Activated CD8-positive, alpha-beta memory T cell treated with anti-CD3 and anti-CD28 coated beads for 36 hours (primary cell): ENCODE data around the gene PIH1D2. TPM values are rescaled to one million over a fixed set of nuclear protein-coding genes. Genes with fewer than 3 reads are reported as not detected.
"Not testable (repeated sequence)": the region's sequence is repeated elsewhere in the genome, so short reads cannot be mapped to it uniquely, and the experiment has no call there.

Experiments used
- CTCF ChIA-PET: fragments of 350-600 bp; sonication (Branson Sonifier 250); formaldehyde crosslinking; loops from one replicate; lab custom pipeline; 2021; ENCODE audit warnings: antibody characterized with exemption; lab: Charles Lee
- POLR2A ChIA-PET: fragments of 350-600 bp; sonication (Branson Sonifier 250); formaldehyde crosslinking; loops from one replicate; lab custom pipeline; 2021; ENCODE audit warnings: antibody characterized with exemption; lab: Charles Lee
- total RNA-seq, 2 experiments: library from RNA; stranded (reverse); gene quantifications; one replicate each; pipeline ENCODE4 v1.2.3, GENCODE V29; 2021

Gene PIH1D2
- total RNA-seq = under 1 TPM; 0.40 to 0.74 TPM

GRCh38 chr11:112073941-112074811 lies at the start of gene PIH1D2, which contains the start of gene NKAPD1:
TSS of gene PIH1D2 (minus strand) at chr11:112074017. CDS start at chr11:112073174, 843 bp downstream.
TSS of gene NKAPD1 (plus strand) at chr11:112074299. CDS start at chr11:112075575, 1,276 bp downstream.
- POLR2A ChIA-PET = interaction anchor here (0.6 kb wide), 1 partner anchor 144 kb away, joined by 3 read pairs; no protein-coding TSS in a partner anchor
- CTCF ChIA-PET = interaction anchor here (0.6 kb wide), 1 partner anchor 72 kb away, joined by 3 read pairs; no protein-coding TSS in a partner anchor

- ChIA-PET CTCF (no interaction called here), POLR2A (no interaction called here)
Measured at GRCh38 chr11:112123129-112123528, 49.3 kb upstream of the PIH1D2 start.

GRCh38 chr11:112121981-112122615 lies 48.3 kb upstream of the PIH1D2 start:
- ChIA-PET POLR2A (no interaction called here), CTCF (no interaction called here)

- CTCF ChIA-PET = interaction anchor here (0.6 kb wide), 1 partner anchor 1618 kb away, joined by 3 read pairs; no protein-coding TSS in a partner anchor
- POLR2A ChIA-PET = no interaction called here
Measured at GRCh38 chr11:112118176-112118575, 44.4 kb upstream of the PIH1D2 start.

- POLR2A ChIA-PET = interaction anchor here (0.6 kb wide), 1 partner anchor 18 kb away, joined by 3 read pairs; no protein-coding TSS in a partner anchor
- CTCF ChIA-PET = interaction anchor here (0.9 kb wide), 1 partner anchor 10 kb away, joined by 3 read pairs; no protein-coding TSS in a partner anchor
Measured at GRCh38 chr11:112115386-112115785, 41.6 kb upstream of the PIH1D2 start.

- ChIA-PET CTCF (interaction anchor here (0.6 to 2.2 kb wide), 9 partner anchors 9 to 167 kb away, joined by 3 to 6 read pairs (median 3); partner anchors contain the start of gene BCO2), POLR2A (no interaction called here)
Measured at GRCh38 chr11:112114460-112114859, 40.6 kb upstream of the PIH1D2 start.

- CTCF ChIA-PET = interaction anchor here (0.6 to 2.2 kb wide), 13 partner anchors 9 to 168 kb away, joined by 3 to 6 read pairs (median 3); partner anchors contain the start of gene BCO2
- POLR2A ChIA-PET = no interaction called here
Measured at GRCh38 chr11:112113539-112114457, 40.0 kb upstream of the PIH1D2 start.

GRCh38 chr11:112106070-112106469 lies 32.3 kb upstream of the PIH1D2 start:
- CTCF ChIA-PET = no interaction called here
- POLR2A ChIA-PET = interaction anchor here (0.7 kb wide), 1 partner anchor 436 kb away, joined by 6 read pairs; no protein-coding TSS in a partner anchor

- ChIA-PET CTCF (interaction anchor here (2.4 kb wide), 1 partner anchor 10 kb away, joined by 6 read pairs; no protein-coding TSS in a partner anchor), POLR2A (no interaction called here)
Measured at GRCh38 chr11:112103446-112103845, 29.6 kb upstream of the PIH1D2 start.

GRCh38 chr11:112100462-112100861 lies 26.6 kb upstream of the PIH1D2 start:
- ChIA-PET POLR2A (no interaction called here), CTCF (interaction anchor here (0.6 kb wide), 1 partner anchor 157 kb away, joined by 3 read pairs; no protein-coding TSS in a partner anchor)

GRCh38 chr11:112097734-112098528 lies 24.1 kb upstream of the PIH1D2 start:
- CTCF ChIA-PET = no interaction called here
- POLR2A ChIA-PET = no interaction called here

GRCh38 chr11:112096194-112096593 lies 22.4 kb upstream of the PIH1D2 start:
- POLR2A ChIA-PET = no interaction called here
- CTCF ChIA-PET = no interaction called here

- CTCF ChIA-PET, POLR2A ChIA-PET: not testable (repeated sequence)
Measured at GRCh38 chr11:112095302-112095701, 21.5 kb upstream of the PIH1D2 start.

- ChIA-PET POLR2A (interaction anchor here (0.6 kb wide), 1 partner anchor 51 kb away, joined by 6 read pairs; no protein-coding TSS in a partner anchor), CTCF (interaction anchor here (1.3 to 1.7 kb wide), 3 partner anchors 18 to 193 kb away, joined by 3 to 4 read pairs (median 3); partner anchors contain the start of gene BCO2)
Measured at GRCh38 chr11:112087212-112087611, 13.4 kb upstream of the PIH1D2 start.

- CTCF ChIA-PET = interaction anchor here (1.3 to 1.4 kb wide), 2 partner anchors 17 to 89 kb away, joined by 3 read pairs; partner anchors contain the start of gene BCO2
- POLR2A ChIA-PET = interaction anchor here (0.6 kb wide), 1 partner anchor 52 kb away, joined by 6 read pairs; no protein-coding TSS in a partner anchor
Measured at GRCh38 chr11:112086422-112087191, 12.8 kb upstream of the PIH1D2 start, which contains the start of the genes SDHD and TIMM8B. TSS of gene SDHD (plus strand) at chr11:112086873. CDS start at chr11:112086908, 35 bp downstream. TSS of gene TIMM8B (minus strand) at chr11:112086756. CDS start at chr11:112086723, 33 bp downstream.

- CTCF ChIA-PET = interaction anchor here (1.3 to 1.4 kb wide), 2 partner anchors 17 to 90 kb away, joined by 3 read pairs; partner anchors contain the start of gene BCO2
- POLR2A ChIA-PET = no interaction called here
Measured at GRCh38 chr11:112085822-112086421, 12.1 kb upstream of the PIH1D2 start.
